Prostate gland (tissue), 2 donors: ENCODE measurements around the gene VEPH1. TPM values are rescaled to one million over a fixed set of nuclear protein-coding genes. Genes with fewer than 3 reads are reported as not detected.

ENCODE experiments used
- DNase-seq: peaks from one replicate; pipeline ENCODE4 v3.0.0-alpha.2; 2019; ENCODE audit warnings: low spot score
- H3K27ac ChIP-seq, 2 donors: fragments of 200-600 bp; sonication (generic); 2 replicates each; pipeline ENCODE4 v1.5.1; 2017 to 2019
- H3K27me3 ChIP-seq: fragments of 200-600 bp; sonication (generic); replicated peaks from 2 replicates; pipeline ENCODE4 v1.5.1; 2019; ENCODE audit not compliant: insufficient read depth
- H3K36me3 ChIP-seq, 2 donors: fragments of 200-600 bp; sonication (generic); 1 replicate in 1 of 2; 2 replicates in 1 of 2; pipeline versions ENCODE4 v1.5.1 to v1.8.1; 2017 to 2019
- H3K4me1 ChIP-seq: fragments of 200-600 bp; sonication (generic); replicated peaks from 2 replicates; pipeline ENCODE4 v1.5.1; 2019
- H3K4me3 ChIP-seq, 2 donors: fragments of 200-600 bp; sonication (generic); 2 replicates each; pipeline ENCODE4 v1.5.1; 2017 to 2019
- H3K9me3 ChIP-seq: fragments of 200-600 bp; sonication (generic); 2 replicates; pipeline ENCODE4 v1.5.1; 2017
- CTCF ChIP-seq, 4 experiments: fragments of 200-600 bp in 2 of 4; fragments of 450-650 bp in 2 of 4; sonication (generic) in 2 of 4; IDR thresholded peaks; 1 replicate in 3 of 4; 2 replicates in 1 of 4; pipeline ENCODE4 v1.5.1; 2016 to 2019; ENCODE audit warnings: antibody characterized with exemption in 4 of 4, mild to moderate bottlenecking in 2 of 4, moderate library complexity in 2 of 4
- POLR2A ChIP-seq: fragments of 450-650 bp; IDR thresholded peaks from one replicate; pipeline ENCODE4 v1.6.1; 2016; ENCODE audit warnings: antibody characterized with exemption, mild to moderate bottlenecking
- POLR2AphosphoS5 ChIP-seq: sonication (generic); formaldehyde crosslinking; IDR thresholded peaks from one replicate; pipeline ENCODE4 v1.6.1; 2017; ENCODE audit warnings: antibody characterized with exemption
- WGBS: methylation state at CpG from one replicate; pipeline ENCODE4 v1.1.5; 2018; 5-methylcytosine and 5-hydroxymethylcytosine counted together
- intact Hi-C: fragments of 100-400 bp; cut with DNase I; formaldehyde crosslinking; loops from one replicate; pipeline ENCODE4 v1.14.2; 2022
- total RNA-seq, 2 donors: library from RNA; depleted of rRNA; stranded (reverse); fragments of >200 nt; gene quantifications; one replicate each; pipeline ENCODE4 v1.1.0, GENCODE V29; 2016

The VEPH1 gene
- total RNA-seq, 2 donors from 2014 or later, result 1.4 to 3.4 TPM

- no peaks in the 10 kb centered on the region for H3K27me3 ChIP-seq
- intact Hi-C loops, result no loop called here
- no peaks in the 10 kb centered on the region for H3K9me3 ChIP-seq
- H3K36me3 ChIP-seq, result no peaks in the 10 kb centered on the region
- no peaks in the 10 kb centered on the region for H3K4me1 ChIP-seq
- TF ChIP-seq CTCF (IDR thresholded peaks at IDR 0.05) (no peak), POLR2AphosphoS5 (no peak), POLR2A (no peak)
- WGBS, result 100% methylated on average over 1 of the region's 1 CpG
- H3K27ac ChIP-seq, result no peak overlapping the region
- no peak for DNase-seq
- no peak overlapping the region for H3K4me3 ChIP-seq
Observed at GRCh38 chr3:157518881-157519280, 15.7 kb upstream of the VEPH1 start.

DNA sequence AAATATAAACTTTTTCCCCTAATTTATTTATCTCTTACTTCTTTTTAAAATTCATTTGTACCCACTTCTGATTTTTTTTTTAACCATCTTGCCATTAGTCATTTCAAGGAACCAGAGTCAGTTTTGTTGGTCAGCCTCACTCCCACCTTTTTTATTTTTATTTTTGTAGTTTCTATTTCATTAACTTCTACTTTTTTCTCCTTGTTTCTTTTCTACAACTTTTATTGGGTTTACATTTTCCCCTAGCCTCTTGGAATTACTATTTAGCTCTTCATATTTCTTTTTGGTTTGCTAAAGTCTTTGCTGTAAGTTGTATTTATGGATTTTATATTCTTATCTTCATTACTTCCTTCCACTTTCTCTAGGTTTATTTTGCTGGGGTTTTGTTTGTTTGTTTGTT, 13.7 kb upstream of the VEPH1 start:
- Histone ChIP-seq H3K27ac (no peak overlapping the region), H3K36me3 (no peaks in the 10 kb centered on the region), H3K4me3 (no peak overlapping the region), H3K27me3 (no peaks in the 10 kb centered on the region), H3K9me3 (no peaks in the 10 kb centered on the region), H3K4me1 (no peaks in the 10 kb centered on the region)
- no peak for DNase-seq
- intact Hi-C loops, result no loop called here
- TF ChIP-seq POLR2AphosphoS5, result no peak
- no peak for TF ChIP-seq POLR2A
- TF ChIP-seq CTCF (IDR thresholded peaks at IDR 0.05), result no peak

DNA sequence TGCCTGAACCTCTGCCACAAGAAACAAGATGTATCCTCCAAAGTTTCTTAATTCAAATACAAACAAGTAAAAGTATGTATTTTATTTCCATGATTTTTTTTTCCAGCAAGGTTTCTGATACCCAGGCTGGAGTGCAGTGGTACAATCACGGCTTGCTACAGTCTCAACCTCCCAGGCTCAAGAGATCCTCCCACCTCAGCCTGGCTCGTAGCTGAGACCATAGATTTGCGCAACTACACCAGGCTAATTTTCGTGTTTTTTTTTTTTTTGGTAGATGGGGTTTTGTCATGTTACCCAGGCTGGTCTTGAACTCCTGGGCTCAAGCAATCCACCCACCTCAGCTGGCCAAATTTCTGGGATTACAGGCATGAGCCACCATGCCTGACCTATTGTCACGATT, 12.2 kb upstream of the VEPH1 start:
- no peak overlapping the region for H3K4me3 ChIP-seq
- H3K9me3 ChIP-seq, result no peaks in the 10 kb centered on the region
- H3K4me1 ChIP-seq, result no peaks in the 10 kb centered on the region
- intact Hi-C loops, result no loop called here
- H3K27ac ChIP-seq, result no peak overlapping the region
- TF ChIP-seq CTCF (IDR thresholded peaks at IDR 0.05) (no peak), POLR2A (no peak), POLR2AphosphoS5 (no peak)
- WGBS, result 75% methylated on average over 5 of the region's 5 CpGs
- no peak for DNase-seq
- H3K36me3 ChIP-seq, result no peaks in the 10 kb centered on the region
- no peaks in the 10 kb centered on the region for H3K27me3 ChIP-seq

GRCh38 chr3:157514371-157514895, 11.2 kb upstream of the VEPH1 start:
- no peak for DNase-seq
- H3K4me3 ChIP-seq, result no peak overlapping the region
- WGBS, result 42% methylated on average over 4 of the region's 4 CpGs
- no peaks in the 10 kb centered on the region for H3K27me3 ChIP-seq
- H3K27ac ChIP-seq, result no peak overlapping the region
- H3K4me1 ChIP-seq, result no peaks in the 10 kb centered on the region
- intact Hi-C loops, result no loop called here
- H3K36me3 ChIP-seq, result no peaks in the 10 kb centered on the region
- no peak for TF ChIP-seq CTCF (IDR thresholded peaks at IDR 0.05)
- TF ChIP-seq POLR2AphosphoS5, result no peak
- TF ChIP-seq POLR2A, result no peak
- no peaks in the 10 kb centered on the region for H3K9me3 ChIP-seq

DNA sequence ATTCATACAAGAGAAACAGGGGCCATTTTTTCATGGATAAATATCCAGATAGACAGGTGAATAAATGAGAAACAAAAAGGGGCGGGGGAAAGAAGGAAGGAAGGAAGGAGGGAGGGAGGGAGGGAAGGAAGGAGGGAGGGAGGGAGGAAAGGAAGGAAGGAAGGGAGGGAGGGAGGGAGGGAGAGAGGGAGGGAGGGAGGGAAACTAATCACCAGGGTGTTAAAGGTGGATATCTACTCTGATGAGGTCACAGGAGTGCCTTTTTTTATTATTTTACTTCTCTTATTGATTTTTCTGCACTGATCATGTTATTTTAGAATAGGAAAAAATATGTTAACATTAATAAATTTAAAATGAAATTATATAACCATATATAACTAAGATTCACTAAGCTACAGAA, 10.4 kb upstream of the VEPH1 start:
- no peak for DNase-seq
- Histone ChIP-seq H3K27ac (no peak overlapping the region), H3K4me3 (no peak overlapping the region), H3K27me3 (no peaks in the 10 kb centered on the region), H3K36me3 (no peaks in the 10 kb centered on the region), H3K4me1 (no peaks in the 10 kb centered on the region), H3K9me3 (no peaks in the 10 kb centered on the region)
- intact Hi-C loops, result no loop called here
- 67% methylated on average over 1 of the region's 1 CpG for WGBS
- TF ChIP-seq POLR2AphosphoS5 (no peak), CTCF (IDR thresholded peaks at IDR 0.05) (no peak), POLR2A (no peak)
